HG03460 (cell line): ENCODE results near the gene RABEP2.
"Not testable (repeated sequence)": the region's sequence is repeated elsewhere in the genome, so short reads cannot be mapped to it uniquely, and the experiment has no call there.

Experiments used
- ATAC-seq: cut with Tn5 transposase; IDR thresholded peaks from one replicate; pipeline ENCODE4 v1.9.1; 2021; ENCODE audit not compliant: unreplicated experiment

RABEP2 gene, protein sequence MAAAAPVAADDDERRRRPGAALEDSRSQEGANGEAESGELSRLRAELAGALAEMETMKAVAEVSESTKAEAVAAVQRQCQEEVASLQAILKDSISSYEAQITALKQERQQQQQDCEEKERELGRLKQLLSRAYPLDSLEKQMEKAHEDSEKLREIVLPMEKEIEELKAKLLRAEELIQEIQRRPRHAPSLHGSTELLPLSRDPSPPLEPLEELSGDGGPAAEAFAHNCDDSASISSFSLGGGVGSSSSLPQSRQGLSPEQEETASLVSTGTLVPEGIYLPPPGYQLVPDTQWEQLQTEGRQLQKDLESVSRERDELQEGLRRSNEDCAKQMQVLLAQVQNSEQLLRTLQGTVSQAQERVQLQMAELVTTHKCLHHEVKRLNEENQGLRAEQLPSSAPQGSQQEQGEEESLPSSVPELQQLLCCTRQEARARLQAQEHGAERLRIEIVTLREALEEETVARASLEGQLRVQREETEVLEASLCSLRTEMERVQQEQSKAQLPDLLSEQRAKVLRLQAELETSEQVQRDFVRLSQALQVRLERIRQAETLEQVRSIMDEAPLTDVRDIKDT

DNA sequence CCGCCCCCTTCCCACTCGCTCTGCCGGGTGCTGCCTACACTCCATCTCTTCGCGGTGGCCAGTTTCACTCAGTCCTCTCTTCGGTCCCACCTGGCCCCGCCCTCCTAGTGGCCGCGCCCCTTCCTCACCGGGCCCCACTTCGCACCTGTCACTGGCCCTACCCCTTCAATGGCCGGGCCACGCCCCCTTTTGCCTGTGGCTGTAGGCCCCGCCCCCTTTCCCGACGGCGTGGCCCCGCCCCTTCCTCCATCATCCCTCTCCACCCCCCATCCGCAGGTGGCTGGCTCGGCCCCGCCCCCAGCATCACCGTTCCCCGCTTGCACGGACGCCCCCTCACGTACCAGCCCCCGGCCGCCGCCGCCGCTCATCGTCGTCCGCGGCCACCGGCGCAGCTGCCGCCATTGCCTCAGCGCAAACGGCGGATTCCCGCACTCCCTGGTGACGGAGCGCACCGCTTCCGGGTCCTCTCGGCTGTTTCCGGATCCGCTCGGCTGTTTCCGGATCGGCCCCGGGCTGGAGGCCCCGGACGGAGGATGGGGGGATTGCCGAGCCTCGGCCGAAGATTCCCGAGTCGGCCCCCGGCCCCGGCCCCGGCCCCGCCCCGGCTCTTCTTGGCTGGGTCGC lies at the start of gene RABEP2:
Gene RABEP2, minus strand, starts transcription at position 477 of the 624 bp plus-strand sequence. Its CDS starts 75 bp downstream, at position 402.
- ATAC-seq: peak; percentile 42

DNA sequence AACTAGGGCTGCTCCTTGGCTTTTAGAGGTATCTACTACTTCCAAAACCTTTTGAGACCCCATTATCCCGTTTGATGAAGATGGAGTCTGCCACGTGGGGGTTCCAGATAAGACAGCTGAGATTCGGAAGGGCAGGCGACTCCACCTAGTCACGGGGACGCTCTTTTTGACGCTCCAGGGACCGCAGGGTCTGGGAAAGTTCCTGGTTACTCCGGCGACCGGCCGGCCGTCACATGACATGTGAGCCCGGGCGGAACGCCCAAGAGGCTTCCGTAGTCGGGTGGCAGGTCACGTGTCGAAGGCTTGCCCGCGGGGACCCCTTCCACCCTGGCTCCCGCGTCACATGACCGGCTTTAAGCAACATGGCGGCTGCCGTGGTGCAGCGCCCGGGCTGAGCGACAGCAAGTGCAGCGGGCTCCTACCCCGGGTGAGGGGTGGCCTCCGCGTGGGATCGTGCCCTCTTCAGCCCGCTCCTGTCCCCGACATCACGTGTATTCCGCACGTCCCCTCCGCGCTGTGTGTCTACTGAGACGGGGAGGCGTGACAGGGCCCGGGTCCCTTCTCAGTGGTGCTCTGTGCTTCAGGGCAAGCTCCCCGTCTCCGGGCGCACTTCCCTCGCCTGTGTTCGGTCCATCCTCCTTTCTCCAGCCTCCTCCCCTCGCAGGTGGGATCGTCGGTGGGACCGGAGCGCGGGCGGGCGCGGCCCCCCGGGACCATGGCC lies 49.6 kb upstream of the RABEP2 start, which contains the start of gene SPNS1:
Gene SPNS1, plus strand, starts transcription at position 342 of the 721 bp plus-strand sequence. Its CDS starts 374 bp downstream, at position 716.
- ATAC-seq: peak; percentile 80

DNA sequence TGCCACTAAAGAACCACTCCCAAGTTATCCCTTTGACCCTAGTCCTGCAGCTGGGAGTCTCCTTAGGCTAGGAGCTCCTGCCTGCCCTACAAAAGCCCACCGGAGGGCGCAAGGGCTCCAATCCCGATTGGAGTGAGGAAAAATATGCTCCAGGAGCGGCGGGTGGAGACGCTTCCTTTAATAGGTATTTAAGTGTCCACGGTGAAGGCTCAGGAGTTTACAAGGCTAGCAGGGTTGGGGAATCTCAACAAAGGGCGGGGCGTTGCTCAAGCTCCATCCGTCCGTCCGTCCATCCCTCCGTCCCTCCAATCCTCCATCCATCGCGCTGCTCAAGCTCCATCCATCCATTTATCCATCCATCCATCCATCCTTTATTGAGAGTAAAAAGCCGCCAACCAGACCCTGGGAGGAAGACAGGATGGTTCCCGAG lies 49.0 kb upstream of the RABEP2 start:
- peak; percentile 22 for ATAC-seq

DNA sequence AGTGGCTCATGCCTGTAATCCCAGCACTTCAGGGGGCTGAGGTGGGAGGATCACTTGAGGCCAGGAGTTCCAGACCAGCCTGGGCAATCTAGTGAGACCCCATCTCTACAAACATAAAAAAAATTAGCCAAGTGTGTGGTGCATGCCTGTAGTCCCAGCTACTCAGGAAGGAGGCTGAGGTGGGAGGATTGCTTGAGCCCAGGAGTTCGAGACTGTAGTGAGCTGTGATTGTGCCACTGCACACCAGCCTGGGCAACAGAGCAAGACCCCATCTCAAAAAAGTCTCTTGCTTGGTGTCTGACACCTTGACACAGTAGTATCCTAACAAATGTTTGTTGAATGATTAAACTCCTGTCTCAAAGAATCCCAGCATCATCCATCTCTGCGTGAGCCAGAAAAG lies 44.7 kb upstream of the RABEP2 start:
- ATAC-seq: not testable (repeated sequence)

DNA sequence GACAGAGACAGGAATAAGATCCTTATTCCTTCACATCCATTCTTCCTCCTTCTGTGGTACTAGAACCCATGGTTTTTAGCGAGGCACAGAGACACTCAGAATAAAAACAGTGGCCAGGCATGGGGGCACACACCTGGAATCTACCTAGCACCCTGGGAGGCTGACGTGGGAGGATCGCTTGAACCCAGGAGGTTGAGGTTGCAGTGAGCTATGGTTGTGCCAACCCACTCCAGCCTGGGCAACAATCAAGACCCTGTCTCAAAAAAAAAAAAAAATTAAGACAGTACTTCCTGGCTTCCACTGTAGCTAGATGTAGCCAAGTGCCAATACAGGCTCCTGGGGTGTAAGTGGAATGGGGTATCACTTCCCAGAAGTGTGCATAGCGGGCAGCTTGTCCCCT lies 42.1 kb upstream of the RABEP2 start:
- no peak for ATAC-seq

DNA sequence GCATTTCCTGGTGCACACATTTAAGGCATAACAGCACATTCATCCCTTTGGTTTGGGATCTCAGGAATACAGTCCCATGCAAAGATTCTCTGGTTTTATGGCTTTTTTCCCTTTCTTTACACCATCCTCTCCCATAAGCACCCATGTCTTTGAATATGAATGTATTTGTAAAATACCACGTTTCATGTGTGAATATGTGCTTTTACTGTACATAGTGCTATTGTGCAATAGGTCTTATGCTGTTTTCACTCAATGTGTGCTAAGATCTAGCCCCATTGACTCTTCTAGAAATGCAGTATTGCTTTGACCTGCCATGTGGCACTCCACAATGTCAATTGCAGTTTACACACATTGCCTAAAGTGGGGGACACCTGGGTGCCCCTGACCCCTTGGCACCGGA lies 39.5 kb upstream of the RABEP2 start:
- ATAC-seq: no peak

DNA sequence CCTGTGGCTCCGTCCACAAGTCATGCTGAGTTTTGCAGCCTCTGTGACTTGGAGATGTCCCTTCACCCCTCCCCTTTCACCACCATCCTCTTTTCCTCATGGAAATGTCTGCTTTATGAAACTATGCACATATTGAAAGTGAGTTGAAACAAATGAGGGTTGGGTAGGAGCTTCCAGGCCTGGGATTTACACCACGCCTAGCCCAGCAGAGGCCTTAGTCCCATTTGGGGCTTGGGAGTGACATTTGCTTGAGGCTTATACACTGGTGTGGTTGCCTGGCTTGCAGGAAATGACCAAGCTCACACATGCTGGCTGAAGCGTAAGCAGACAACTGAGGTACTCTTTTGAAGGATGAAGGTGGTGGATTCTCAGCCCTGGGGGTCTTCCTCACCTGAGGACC lies 39.0 kb upstream of the RABEP2 start:
- no peak for ATAC-seq

DNA sequence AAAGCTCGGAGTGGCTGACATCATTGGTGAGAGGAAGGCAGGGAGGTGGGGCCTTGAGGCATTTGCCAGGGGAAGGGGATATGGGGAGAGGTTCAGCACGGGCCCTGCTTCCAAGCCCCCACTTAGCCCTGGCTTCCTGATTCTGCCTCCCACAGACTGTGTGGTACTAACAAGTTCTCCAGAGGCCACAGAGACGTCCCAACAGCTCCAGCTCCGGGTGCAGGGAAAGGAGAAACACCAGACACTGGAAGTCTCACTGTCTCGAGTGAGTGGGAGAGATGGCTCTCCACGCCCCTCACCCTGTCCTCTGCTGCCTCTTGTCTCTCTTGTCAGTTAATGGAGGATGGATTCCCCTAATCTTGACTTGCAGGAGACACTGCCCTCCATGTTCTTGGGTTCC lies 33.8 kb upstream of the RABEP2 start:
- no peak for ATAC-seq

DNA sequence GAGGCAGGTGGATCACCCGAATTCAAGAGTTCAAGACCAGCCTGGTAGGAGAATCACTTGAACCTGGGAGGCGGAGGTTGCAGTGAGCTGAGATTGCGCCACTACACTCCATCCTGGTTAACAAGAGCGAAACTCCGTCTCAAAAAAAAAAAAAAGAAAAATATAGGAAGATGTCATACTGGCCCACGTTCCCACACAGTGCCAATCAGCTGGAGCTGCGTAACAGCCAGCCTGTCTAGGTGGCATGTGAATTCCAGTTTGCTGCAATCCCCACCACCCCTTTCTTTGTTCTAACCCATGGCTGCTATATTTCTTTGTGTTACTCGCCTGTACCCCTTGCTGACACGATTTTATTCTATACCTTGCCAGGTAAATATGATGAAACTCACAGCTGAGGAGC lies 33.2 kb upstream of the RABEP2 start:
- no peak for ATAC-seq

DNA sequence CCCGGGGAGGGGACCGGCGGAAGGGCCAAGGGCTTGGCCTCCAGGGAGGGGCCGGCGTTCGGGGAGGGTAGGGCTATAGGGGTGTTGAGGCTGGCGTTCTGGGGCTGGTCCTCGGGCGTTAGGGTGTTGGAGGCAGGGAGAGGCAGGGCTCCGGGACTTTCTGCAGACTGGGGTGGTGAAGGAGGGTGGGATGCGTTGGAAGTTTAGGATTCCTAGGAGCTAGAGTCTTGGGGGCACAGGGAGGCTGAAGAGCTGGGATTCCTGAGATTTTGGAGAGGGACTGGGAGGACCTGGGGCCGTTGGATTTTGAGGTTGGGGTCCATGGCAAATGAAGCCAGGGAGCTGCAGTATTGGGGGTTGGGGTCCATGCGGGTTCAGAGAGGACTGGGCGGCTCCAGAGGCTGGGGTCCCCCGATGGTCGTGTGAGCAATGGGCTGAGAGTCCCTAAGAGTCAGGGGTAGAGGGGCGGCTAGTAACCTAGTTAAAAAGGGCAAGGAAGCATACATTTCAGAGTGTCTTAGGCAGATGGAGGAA lies 26.4 kb upstream of the RABEP2 start:
- peak; percentile 31 for ATAC-seq

DNA sequence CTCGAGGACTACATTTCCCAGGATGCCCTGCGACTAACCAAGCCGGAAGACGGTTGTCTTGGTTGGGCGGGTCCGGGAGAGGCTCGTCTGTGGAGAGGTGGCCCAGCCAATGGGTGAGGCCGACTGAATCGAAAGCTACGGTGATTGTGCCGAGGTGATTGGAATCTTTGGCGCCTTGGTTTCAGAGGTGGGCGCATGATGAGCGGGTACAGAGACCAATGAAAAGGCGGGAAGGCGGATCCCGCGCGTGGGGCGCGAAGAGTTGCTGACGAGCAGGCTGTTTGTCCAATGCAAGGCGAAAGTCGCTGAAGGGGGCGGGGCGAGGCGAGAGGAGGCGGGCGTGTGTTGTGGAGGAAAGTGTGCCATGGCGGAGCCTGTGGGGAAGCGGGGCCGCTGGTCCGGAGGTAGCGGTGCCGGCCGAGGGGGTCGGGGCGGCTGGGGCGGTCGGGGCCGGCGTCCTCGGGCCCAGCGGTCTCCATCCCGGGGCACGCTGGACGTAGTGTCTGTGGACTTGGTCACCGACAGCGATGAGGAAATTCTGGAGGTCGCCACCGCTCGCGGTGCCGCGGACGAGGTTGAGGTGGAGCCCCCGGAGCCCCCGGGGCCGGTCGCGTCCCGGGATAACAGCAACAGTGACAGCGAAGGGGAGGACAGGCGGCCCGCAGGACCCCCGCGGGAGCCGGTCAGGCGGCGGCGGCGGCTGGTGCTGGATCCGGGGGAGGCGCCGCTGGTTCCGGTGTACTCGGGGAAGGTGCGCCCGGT lies 25.8 kb upstream of the RABEP2 start, which contains the start of gene NFATC2IP:
Gene NFATC2IP, plus strand, starts transcription at position 290 of the 762 bp plus-strand sequence. Its CDS starts 75 bp downstream, at position 365.
- peak; percentile 79 for ATAC-seq

DNA sequence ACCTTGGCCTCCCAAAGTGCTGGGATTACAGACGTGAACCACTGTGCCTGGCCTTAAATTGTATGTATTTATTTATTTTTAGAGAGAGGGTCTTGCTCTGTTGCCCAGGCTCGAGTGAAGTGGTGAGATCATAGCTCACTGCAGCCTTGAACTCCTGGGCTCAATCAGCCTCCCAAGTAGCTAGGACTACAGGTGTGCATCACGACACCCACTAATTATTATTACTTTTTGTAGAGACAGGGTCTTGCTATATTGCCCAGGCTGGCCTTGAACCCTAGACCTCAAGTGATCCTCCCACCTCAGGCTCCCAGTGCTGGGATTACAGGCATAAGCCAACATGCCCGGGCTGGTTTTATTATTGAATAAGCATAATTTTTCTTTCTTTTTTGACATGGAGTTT lies 21.6 kb upstream of the RABEP2 start:
- ATAC-seq: no peak

DNA sequence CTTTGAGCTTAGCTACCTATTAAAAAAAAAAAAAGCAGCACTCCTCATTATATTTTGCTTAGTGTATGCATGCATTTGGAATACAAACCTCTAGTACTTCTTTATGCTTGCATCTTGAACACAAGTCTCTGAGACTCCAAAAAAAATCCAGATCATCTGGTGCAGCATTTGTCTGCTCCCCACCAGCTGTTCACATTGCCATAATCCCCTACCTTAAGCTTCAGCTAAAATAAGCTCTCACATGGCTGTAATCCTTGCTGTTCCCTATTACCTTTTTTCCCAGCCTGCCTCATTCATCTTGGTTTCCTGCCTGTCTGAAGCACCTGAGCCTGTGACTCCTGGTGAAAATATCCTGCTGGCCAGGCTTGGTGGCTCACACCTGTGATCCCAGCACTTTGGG lies 18.2 kb upstream of the RABEP2 start:
- no peak for ATAC-seq

DNA sequence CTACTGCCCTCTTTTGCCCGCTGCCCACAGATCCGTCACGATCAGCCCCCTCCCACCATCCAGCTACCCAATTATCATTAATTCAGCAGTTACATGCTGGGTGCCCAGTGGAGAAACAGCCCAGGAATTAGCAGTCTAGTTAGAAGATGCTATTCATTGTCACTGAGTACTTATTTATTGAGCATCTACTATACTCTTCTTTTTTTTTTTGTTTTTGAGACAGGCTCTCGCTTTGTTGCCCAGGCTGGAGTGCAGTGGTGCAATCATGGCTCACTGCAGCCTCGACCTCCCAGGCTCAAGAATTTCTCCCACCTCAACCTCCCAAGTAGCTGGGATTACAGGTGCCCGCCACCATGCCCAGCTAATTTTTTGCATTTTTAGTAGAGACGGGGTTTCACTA lies 14.8 kb upstream of the RABEP2 start:
- not testable (repeated sequence) for ATAC-seq

DNA sequence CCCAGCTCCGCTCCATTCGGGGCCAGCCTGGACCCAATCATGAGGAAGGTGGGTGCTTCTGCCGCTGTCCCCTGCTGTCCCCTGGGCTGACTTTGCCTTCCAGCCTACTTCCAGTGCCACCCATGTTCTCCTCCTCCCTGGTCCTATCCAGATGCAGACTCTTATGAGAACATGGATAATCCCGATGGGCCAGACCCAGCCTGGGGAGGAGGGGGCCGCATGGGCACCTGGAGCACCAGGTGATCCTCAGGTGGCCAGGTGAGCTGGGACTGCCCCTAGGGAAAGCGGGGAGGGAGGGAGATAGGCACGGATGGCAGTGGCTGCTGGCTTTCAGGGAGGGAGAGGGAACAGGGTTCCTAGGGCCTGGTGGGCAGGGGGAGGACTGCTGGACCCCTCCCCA lies 13.7 kb upstream of the RABEP2 start:
- ATAC-seq: no peak

DNA sequence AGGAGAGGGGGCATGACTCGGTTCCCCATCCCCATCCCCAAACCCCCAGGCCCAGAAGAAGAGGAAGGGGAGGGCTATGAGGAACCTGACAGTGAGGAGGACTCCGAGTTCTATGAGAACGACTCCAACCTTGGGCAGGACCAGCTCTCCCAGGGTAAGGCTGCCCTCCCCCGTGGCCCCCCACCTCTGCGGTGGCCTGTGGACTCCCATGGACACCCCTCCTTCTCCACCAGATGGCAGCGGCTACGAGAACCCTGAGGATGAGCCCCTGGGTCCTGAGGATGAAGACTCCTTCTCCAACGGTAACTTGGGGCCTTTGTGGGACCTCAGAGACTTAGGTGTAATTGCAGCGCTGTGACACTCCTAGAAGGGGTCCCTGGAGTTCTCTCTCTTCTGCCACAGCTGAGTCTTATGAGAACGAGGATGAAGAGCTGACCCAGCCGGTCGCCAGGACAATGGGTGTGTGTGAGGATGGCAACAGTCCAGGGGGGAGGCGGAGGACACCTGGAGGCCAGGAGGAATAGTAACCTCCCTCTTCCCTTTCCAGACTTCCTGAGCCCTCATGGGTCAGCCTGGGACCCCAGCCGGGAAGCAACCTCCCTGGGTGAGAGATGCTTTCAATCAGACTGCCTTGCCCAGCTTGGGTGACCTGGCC lies 12.3 kb upstream of the RABEP2 start:
- no peak for ATAC-seq

DNA sequence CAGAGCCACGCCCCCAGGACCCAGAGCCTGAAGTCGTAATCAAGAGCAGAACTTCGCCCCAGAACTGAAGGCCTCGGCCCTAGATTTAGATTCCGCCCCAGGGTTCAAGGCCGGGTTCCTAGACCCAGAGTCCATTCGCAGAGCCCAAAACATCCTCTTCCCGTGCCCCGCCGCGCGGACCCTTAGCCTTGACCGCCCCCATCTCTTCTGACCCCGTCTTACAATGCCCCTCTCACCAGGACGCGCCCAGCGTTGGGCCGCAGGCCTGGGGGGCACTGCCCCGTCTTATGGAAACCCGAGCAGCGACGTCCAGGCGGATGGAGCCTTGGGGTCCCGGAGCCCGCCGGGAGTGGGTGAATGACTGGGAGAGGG lies 11.7 kb upstream of the RABEP2 start:
- no peak for ATAC-seq

DNA sequence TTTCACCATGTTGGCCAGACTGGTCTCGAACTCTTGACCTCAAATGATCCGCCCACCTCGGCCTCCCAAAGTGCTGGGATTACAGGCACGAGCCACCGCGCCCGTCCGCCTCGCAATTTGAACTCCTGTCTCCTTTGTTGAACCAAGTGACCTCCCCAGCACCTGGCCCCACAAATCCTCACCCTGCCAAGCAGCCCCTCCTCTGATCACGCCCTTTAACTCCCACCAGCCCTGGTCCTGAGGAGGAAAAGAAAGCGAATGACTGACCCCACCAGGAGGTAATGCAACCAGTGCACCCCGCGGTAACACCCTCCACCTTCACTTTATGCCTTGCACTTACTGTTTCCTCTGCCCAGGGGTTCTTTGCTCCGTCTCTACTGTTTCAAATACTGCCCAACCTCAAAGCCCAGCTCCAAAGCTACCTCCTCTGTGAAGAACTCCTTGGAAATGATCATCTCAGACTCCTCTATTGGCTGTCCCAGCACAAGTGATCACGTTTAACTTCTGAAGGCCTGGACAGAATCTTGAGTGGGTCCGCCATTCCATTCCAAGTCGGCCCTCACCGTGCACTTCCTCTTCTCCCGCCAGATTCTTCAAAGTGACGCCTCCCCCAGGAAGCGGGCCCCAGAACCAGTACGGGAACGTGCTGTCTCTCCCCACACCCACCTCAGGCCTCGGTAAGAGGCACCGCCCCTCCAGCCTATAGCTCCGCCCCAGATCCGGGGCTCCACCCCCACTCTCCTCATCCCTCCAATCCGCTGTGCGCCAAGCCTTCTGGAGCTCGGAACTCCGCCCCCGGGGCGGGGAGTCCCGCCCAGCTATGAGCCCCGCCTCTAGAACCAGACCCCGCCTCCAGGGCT lies 11.1 kb upstream of the RABEP2 start:
- peak; percentile 73 for ATAC-seq

DNA sequence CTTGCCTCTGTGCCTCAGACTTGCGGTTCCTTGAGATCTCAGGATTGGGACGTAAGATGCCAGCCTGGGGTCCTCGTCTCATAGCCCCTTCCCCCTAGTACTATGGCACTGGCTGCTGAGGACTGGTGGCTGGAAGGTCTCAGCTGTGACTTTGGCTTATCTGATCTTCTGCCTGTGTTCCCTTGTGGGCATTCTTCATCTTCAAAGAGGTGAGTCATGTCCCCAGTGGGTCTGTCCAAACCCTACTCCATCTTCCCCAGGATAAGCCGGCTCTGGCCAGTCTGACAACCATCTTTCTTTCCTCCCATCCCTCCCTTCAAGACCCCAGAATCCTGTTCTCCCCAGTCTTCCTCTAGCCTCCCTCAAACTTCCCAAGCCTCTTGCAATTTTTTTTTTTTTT lies 10.3 kb upstream of the RABEP2 start:
- no peak for ATAC-seq
